C4-2B (cell line): Measurements from ENCODE around the gene SMIM7.

Source experiments
- H3K27ac ChIP-seq: fragments of 450-650 bp; 2 replicates; pipeline ENCODE4 v1.5.1; 2017
- ZFX ChIP-seq: fragments of 450-650 bp; IDR thresholded peaks from 2 replicates; pipeline ENCODE4 v1.6.1; 2017
- TF ChIP-seq, protein P1 (sequence below): fragments of 450-650 bp; conservative IDR thresholded peaks from 2 replicates; pipeline ENCODE4 v1.5.1; 2017; ENCODE audit warnings: mild to moderate bottlenecking

SMIM7 gene

GRCh38 chr19:16611121-16611520 lies 48.8 kb downstream of the SMIM7 start:
- H3K27ac ChIP-seq, result no peak overlapping the region; the same call in 1 of the 2 replicates
- TF ChIP-seq, protein P1, sequence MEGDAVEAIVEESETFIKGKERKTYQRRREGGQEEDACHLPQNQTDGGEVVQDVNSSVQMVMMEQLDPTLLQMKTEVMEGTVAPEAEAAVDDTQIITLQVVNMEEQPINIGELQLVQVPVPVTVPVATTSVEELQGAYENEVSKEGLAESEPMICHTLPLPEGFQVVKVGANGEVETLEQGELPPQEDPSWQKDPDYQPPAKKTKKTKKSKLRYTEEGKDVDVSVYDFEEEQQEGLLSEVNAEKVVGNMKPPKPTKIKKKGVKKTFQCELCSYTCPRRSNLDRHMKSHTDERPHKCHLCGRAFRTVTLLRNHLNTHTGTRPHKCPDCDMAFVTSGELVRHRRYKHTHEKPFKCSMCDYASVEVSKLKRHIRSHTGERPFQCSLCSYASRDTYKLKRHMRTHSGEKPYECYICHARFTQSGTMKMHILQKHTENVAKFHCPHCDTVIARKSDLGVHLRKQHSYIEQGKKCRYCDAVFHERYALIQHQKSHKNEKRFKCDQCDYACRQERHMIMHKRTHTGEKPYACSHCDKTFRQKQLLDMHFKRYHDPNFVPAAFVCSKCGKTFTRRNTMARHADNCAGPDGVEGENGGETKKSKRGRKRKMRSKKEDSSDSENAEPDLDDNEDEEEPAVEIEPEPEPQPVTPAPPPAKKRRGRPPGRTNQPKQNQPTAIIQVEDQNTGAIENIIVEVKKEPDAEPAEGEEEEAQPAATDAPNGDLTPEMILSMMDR, result no peak
- TF ChIP-seq ZFX, result no peak

DNA sequence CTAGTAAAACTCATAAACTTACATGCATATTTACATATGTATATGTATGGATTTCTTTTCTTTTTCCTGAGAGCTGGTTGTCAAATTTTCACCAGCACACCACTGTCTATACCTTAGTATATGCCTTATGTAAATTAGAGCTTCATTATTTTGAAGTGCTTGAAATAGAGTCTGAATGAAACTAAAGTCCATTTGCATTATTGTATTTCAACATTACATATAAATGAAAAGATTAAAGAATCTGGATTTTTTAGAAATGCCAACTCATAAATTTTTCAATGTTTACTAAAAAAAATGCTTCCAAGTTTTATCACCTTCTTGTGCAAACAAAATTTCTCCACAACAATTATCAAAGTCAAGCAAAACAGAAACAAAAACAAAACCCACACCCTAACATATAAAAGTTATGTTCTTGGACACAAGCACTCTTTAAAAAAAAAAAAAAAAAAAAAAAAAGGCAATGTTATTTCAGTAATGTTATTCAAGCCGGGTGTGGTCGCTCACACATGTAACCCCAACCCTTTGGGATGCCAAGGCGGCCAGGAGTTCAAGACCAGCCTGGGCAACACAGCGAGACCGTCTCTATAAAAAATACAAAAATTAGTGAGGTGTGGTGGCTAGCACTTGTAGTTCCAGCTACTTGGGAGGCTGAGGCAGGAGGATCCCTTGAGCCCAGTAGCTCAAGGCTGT lies 50.3 kb downstream of the SMIM7 start:
- TF ChIP-seq, protein P1, result no peak
- no peak for TF ChIP-seq ZFX
- no peak overlapping the region; the same call in 1 of the 2 replicates for H3K27ac ChIP-seq

DNA sequence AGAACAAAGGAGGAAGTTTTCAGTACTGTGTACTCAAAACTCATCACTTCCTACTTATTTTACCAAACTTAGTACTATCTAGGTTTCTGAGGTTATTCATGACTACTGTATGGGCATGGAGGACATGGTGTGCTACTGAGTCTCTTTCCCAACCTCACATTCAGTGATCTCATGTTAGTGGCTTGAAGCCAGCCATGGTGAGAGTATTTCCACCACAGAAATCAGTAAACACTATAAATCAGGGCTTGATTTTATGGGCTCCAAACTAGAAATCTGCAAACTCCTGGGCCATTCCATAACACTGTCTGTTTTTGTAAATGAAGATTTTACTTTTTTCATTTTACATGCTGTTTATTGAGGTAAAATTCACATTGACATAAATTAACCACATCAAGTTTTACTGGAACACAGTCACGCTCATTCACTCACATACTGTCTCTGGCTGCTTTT lies 51.6 kb downstream of the SMIM7 start:
- H3K27ac ChIP-seq, result peak overlapping the region; percentile 75
- no peak for TF ChIP-seq ZFX
- TF ChIP-seq, protein P1, result no peak

DNA sequence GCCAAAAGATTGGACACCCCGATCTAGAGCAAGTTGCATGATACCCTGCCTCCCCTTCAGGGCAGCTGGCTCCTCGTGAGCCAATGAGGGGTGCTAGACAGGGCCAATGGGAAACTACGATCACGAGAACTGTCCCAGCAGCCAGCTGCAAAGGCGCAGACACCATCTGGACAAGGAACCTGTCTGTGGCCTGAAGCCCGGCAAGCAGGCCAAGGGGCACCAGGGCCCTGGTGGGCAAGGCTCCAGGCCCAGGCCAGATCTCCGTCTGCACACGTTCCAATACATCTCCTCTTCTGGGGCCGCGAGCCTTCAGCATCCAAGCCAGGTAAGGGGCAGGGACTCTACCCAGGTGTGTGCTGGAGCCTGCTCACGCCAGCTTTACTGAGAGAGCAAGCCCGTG lies 52.1 kb downstream of the SMIM7 start:
- H3K27ac ChIP-seq, result peak overlapping the region; percentile 75

DNA sequence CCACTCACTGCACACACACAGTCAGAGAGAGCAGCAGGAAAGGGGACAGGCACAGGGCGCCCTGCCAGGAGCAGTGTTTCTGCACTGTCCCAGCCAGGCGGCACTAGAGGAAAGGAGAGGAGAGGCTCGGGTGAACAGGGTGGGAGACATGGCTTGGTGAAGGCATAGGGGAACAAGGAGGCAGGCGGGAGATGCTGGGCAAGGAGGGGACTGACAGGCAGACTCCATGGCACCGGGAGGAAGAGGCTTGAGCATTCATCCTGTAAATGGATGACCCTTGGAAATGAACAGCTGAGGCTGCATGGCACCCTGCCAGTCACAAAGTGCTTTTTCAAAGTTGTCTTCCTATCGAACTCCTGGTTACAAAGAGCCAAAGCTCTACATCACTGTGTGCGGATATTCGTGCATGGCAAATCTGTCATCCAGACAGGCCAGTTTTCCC lies 54.4 kb downstream of the SMIM7 start:
- TF ChIP-seq, protein P1, result no peak
- no peak for TF ChIP-seq ZFX
- peak overlapping the region; percentile 67 for H3K27ac ChIP-seq

More for the DNA sequence above, 52.1 kb downstream of the SMIM7 start:
- TF ChIP-seq, protein P1, result no peak
- no peak for TF ChIP-seq ZFX

DNA sequence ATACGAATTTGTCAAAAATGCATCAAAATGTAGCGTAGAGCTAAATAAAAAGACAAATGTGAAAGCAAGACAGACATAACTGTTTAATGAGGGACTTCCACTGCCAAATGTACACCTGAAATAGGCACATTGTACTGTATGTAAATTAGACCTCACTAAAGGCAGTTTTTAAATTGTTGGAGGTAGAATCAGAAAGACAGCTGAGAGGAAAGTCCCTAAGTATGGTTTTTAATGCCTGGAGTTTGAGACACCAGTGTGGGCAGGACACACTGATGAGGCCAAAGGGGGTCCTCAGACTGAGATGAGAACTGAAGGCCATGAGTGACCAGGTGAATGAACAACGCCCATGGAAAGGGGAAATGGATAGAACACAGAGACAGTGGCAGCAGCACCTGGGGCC lies 54.8 kb downstream of the SMIM7 start:
- H3K27ac ChIP-seq, result peak overlapping the region; percentile 67

DNA sequence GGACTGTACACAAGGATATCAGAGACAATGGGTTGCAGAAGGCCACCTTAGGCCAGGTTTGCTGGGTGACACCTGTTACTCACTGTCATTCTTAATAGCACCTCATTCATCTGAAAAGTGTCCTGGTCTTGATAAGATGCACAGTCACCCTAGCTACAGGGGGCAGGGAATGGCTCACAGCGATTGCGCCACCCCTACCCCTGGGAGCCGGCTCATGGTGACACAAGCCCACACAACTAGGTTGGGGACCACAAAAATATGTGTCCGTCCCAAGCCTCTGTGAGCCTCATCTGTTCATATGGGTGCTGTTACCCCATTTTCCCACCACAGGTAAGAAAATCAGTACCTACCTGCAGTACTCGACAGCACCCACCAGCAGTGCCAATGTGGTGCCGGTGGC lies 55.3 kb downstream of the SMIM7 start:
- no peak for TF ChIP-seq ZFX
- TF ChIP-seq, protein P1, result no peak
- H3K27ac ChIP-seq, result peak overlapping the region; percentile 67

More for the DNA sequence above, 54.8 kb downstream of the SMIM7 start:
- TF ChIP-seq, protein P1, result no peak
- no peak for TF ChIP-seq ZFX
